ENCODE measurements around the gene CTIF. TPM values are rescaled to one million over a fixed set of nuclear protein-coding genes. Genes with fewer than 3 reads are reported as not detected.

CTIF gene
- total and polyA plus RNA-seq, 2 experiments from 2014 or later, result 22.1 to 27.9 TPM

GRCh38 chr18:48594471-48595094 is 55.8 kb downstream of the CTIF start:
- TF ChIP-seq, protein P1, sequence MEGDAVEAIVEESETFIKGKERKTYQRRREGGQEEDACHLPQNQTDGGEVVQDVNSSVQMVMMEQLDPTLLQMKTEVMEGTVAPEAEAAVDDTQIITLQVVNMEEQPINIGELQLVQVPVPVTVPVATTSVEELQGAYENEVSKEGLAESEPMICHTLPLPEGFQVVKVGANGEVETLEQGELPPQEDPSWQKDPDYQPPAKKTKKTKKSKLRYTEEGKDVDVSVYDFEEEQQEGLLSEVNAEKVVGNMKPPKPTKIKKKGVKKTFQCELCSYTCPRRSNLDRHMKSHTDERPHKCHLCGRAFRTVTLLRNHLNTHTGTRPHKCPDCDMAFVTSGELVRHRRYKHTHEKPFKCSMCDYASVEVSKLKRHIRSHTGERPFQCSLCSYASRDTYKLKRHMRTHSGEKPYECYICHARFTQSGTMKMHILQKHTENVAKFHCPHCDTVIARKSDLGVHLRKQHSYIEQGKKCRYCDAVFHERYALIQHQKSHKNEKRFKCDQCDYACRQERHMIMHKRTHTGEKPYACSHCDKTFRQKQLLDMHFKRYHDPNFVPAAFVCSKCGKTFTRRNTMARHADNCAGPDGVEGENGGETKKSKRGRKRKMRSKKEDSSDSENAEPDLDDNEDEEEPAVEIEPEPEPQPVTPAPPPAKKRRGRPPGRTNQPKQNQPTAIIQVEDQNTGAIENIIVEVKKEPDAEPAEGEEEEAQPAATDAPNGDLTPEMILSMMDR (IDR thresholded peaks at IDR 0.05; ENCODE audit: poor library complexity), result no peak
- H3K4me3 ChIP-seq, result no peak overlapping the region
- H3K27ac ChIP-seq, result no peak overlapping the region
- H4K20me1 ChIP-seq (ENCODE audit: insufficient read depth, poor library complexity, severe bottlenecking), result peaks cover 8% of the 10 kb centered on the region
- no peaks in the 10 kb centered on the region for H3K36me3 ChIP-seq (replicated peaks; ENCODE audit: insufficient read depth, low read depth)
- no peaks in the 10 kb centered on the region for H3K9me3 ChIP-seq (ENCODE audit: low read depth)
- H3K27me3 ChIP-seq, result no peaks in the 10 kb centered on the region
- H3K4me1 ChIP-seq (ENCODE audit: insufficient read depth), result no peaks in the 10 kb centered on the region
- DNase-seq (ENCODE audit: low spot score), result no peak
- H2AFZ ChIP-seq, result no peak overlapping the region
- 88% methylated on average over 13 of the region's 13 CpGs for WGBS (ENCODE audit: low lambda C conversion rate, missing lambda C conversion rate)
- H3K79me2 ChIP-seq, result peaks cover 31% of the 10 kb centered on the region
- no peaks in the 10 kb centered on the region for H3K9me2 ChIP-seq (replicated peaks; ENCODE audit: insufficient read depth)
- H3K4me2 ChIP-seq, result no peak overlapping the region

DNA sequence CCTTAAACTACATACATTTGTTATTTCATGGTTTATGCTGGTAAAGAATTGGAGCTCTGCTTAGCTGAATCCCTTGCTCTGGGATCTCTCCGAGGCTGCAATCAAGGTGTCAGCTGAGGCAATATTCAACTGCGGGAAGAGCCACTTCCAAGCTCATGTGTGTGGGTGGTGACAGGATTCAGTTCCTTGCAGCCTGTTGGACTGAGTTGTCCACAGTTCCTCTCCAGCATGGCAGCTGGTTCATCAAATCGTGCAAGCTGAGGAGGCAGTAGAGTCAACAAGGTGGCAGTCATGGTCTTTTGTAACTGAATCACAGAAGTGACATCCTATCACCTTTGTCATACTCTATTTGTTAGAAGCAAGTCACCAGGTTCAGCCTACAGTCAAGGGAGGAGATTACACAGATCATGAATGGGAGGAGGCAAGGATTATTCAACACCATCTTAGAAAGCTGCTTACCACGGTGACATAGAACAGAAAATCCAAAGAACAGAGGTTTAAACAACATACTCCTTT is 56.9 kb downstream of the CTIF start:
- Histone ChIP-seq H3K4me1 (ENCODE audit: insufficient read depth) (peaks cover 4% of the 10 kb centered on the region), H3K4me2 (no peak overlapping the region), H4K20me1 (ENCODE audit: insufficient read depth, poor library complexity, severe bottlenecking) (peaks cover 4% of the 10 kb centered on the region), H3K27ac (no peak overlapping the region), H3K27me3 (no peaks in the 10 kb centered on the region), H3K79me2 (peaks cover 38% of the 10 kb centered on the region), H3K4me3 (no peak overlapping the region), H3K9me2 (replicated peaks; ENCODE audit: insufficient read depth) (no peaks in the 10 kb centered on the region), H3K9me3 (ENCODE audit: low read depth) (no peaks in the 10 kb centered on the region), H2AFZ (no peak overlapping the region), H3K36me3 (replicated peaks; ENCODE audit: insufficient read depth, low read depth) (no peaks in the 10 kb centered on the region)
- WGBS (ENCODE audit: low lambda C conversion rate, missing lambda C conversion rate), result 86% methylated on average over 4 of the region's 4 CpGs
- no peak for DNase-seq (ENCODE audit: low spot score)
- TF ChIP-seq EZH2 (IDR thresholded peaks at IDR 0.05; ENCODE audit: borderline replicate concordance), result no peak
- TF ChIP-seq, protein P1 (IDR thresholded peaks at IDR 0.05; ENCODE audit: poor library complexity), result no peak
- no peak for TF ChIP-seq EZH2phosphoT487 (IDR thresholded peaks at IDR 0.05; ENCODE audit: low read depth, severe bottlenecking, unreplicated experiment)

- H3K27me3 ChIP-seq, result no peaks in the 10 kb centered on the region
- TF ChIP-seq EZH2 (IDR thresholded peaks at IDR 0.05; ENCODE audit: borderline replicate concordance) (no peak), EZH2phosphoT487 (IDR thresholded peaks at IDR 0.05; ENCODE audit: low read depth, severe bottlenecking, unreplicated experiment) (no peak)
- TF ChIP-seq, protein P1 (IDR thresholded peaks at IDR 0.05; ENCODE audit: poor library complexity), result no peak
- no peaks in the 10 kb centered on the region for H3K9me3 ChIP-seq (ENCODE audit: low read depth)
- H3K4me3 ChIP-seq, result no peak overlapping the region
- H2AFZ ChIP-seq, result no peak overlapping the region
- no peaks in the 10 kb centered on the region for H3K9me2 ChIP-seq (replicated peaks; ENCODE audit: insufficient read depth)
- H4K20me1 ChIP-seq (ENCODE audit: insufficient read depth, poor library complexity, severe bottlenecking), result peaks cover 10% of the 10 kb centered on the region
- WGBS (ENCODE audit: low lambda C conversion rate, missing lambda C conversion rate), result 76% methylated on average over 5 of the region's 5 CpGs
- peaks cover 41% of the 10 kb centered on the region for H3K79me2 ChIP-seq
- no peak overlapping the region for H3K27ac ChIP-seq
- DNase-seq (ENCODE audit: low spot score), result no peak
- H3K4me1 ChIP-seq (ENCODE audit: insufficient read depth), result peaks cover 8% of the 10 kb centered on the region
- no peak overlapping the region for H3K4me2 ChIP-seq
- no peaks in the 10 kb centered on the region for H3K36me3 ChIP-seq (replicated peaks; ENCODE audit: insufficient read depth, low read depth)
Measured at GRCh38 chr18:48597110-48597509, 58.3 kb downstream of the CTIF start.

Measured in hepatocyte (in vitro differentiated cells).